GM06990 (cell line): ENCODE measurements around the gene RGL4.
"Not testable (repeated sequence)": the region's sequence is repeated elsewhere in the genome, so short reads cannot be mapped to it uniquely, and the experiment has no call there.

ENCODE experiments used
- DNase-seq: peaks from one replicate; pipeline ENCODE4 v3.0.0-alpha.2; 2011; ENCODE audit not compliant: insufficient read length; ENCODE audit errors: extremely low read depth
- H3K27me3 ChIP-seq: replicated peaks from 2 replicates; pipeline ENCODE4 v1.6.0; 2011; ENCODE audit warnings: low read length; ENCODE audit not compliant: control insufficient read depth, insufficient read depth
- H3K36me3 ChIP-seq: 2 replicates; pipeline ENCODE4 v1.5.1; 2011; ENCODE audit warnings: low read length; ENCODE audit not compliant: control insufficient read depth, insufficient read depth
- H3K4me3 ChIP-seq: replicated peaks from 2 replicates; pipeline ENCODE4 v1.5.1; 2011; ENCODE audit warnings: low read depth, mild to moderate bottlenecking, control low read depth, low read length
- TF ChIP-seq, protein P1 (sequence below): IDR thresholded peaks from 2 replicates; pipeline ENCODE4 v1.5.1; 2011; ENCODE audit warnings: low read length, control low read depth, mild to moderate bottlenecking, inconsistent platforms; ENCODE audit not compliant: insufficient read depth, poor library complexity, severe bottlenecking

The RGL4 gene

DNA sequence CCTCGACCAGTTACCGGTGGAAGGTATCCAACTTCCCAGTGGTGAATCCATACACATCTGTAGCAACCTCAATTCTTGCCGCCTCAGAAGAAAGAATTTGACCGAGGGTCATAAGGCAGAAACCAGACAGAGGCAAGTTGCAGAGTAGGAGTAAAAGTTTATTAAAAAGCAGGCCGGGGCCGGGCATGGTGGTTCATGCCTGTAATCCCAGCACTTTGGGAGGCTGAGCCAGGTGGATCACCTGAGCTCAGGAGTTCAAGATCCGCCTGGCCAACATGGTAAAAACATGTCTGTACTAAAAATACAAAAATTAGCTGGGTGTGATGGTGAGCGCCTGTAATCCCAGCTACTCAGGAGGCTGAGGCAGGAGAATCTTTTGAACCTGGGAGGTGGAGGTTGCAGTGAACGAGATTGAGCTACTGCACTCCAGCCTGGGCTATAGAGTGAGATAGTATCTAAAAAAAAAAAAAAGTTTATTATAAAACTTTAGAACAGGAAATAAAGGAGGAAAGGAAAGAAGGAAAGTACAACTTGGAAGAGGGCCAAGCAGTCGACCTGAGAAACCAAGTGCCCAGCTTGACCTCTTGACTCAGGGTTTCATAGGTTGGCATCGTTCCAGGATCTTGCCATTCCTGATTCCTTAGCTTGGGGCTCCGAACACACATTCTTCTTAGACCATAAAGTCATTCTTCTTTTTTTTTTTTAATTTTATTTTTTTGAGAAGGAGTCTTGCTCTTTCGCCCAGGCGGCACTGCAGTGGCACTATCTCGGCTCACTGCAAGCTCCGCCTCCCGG lies 27.8 kb downstream of the RGL4 start:
- TF ChIP-seq, protein P1, sequence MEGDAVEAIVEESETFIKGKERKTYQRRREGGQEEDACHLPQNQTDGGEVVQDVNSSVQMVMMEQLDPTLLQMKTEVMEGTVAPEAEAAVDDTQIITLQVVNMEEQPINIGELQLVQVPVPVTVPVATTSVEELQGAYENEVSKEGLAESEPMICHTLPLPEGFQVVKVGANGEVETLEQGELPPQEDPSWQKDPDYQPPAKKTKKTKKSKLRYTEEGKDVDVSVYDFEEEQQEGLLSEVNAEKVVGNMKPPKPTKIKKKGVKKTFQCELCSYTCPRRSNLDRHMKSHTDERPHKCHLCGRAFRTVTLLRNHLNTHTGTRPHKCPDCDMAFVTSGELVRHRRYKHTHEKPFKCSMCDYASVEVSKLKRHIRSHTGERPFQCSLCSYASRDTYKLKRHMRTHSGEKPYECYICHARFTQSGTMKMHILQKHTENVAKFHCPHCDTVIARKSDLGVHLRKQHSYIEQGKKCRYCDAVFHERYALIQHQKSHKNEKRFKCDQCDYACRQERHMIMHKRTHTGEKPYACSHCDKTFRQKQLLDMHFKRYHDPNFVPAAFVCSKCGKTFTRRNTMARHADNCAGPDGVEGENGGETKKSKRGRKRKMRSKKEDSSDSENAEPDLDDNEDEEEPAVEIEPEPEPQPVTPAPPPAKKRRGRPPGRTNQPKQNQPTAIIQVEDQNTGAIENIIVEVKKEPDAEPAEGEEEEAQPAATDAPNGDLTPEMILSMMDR: no peak
- no peaks in the 10 kb centered on the region for H3K27me3 ChIP-seq
- no peak for DNase-seq
- H3K4me3 ChIP-seq: no peak overlapping the region
- H3K36me3 ChIP-seq: peaks cover 5% of the 10 kb centered on the region

DNA sequence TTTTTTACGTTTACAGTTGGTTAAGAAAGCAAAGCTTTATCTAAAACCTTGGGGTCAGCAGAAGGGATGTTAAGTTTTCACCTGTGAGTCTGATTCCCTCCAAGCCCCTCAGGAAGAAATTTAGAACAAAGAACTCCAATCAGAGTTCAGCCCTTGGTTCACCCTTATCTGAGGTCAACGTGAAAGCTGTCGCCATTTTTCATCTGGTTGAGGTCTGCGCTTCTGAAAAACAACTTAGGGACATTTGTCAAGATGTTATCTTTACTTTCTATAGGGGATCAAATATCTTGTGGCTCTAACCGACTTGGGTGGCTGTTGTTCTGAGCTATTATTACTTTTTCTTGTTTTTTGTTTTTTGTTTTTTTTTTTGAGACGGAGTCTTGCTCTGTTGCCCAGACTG lies 30.0 kb downstream of the RGL4 start:
- Histone ChIP-seq H3K27me3 (no peaks in the 10 kb centered on the region), H3K36me3 (no peaks in the 10 kb centered on the region), H3K4me3 (no peak overlapping the region)
- no peak for DNase-seq
- TF ChIP-seq, protein P1: no peak

DNA sequence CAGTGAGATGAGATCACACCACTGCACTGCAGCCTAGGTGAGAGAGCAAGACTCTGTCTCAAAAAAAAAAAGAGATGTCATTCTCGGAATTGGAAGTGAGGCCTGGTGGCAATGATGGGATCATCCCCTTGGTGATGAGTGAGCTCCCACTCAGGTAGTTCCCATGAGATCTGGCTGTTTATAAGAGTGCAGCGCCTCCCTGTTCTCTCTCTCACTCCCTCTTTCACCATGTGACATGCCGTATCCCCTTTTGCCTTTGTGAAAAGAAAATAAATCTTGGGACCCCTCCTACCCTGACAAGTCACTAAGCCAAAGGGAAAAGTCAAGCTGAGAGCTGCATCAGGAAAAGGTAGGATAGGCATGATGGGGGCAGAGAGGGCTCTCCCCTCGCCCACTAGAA lies 31.3 kb downstream of the RGL4 start:
- TF ChIP-seq, protein P1: no peak
- H3K27me3 ChIP-seq: no peaks in the 10 kb centered on the region
- H3K4me3 ChIP-seq: no peak overlapping the region
- no peak for DNase-seq
- no peaks in the 10 kb centered on the region for H3K36me3 ChIP-seq

DNA sequence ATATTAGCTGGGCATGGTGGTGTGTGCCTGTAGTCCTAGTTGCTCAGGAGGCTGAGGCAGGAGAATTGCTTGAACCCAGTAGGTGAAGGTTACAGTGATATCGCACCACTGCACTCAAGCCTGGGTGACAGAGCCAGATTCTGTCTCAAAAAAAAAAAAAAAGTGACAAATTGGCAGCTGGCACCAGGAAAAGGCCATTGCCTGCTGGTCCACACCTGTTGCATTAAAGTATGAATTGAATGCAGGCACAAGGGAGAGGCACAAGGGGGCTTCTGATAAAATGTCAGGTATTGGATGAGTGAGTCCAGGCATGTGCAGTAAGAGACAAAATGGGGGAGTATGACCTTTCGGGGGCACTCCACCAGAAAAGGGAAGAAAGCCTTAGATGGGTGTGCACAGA lies 31.9 kb downstream of the RGL4 start:
- no peak for DNase-seq
- H3K27me3 ChIP-seq: no peaks in the 10 kb centered on the region; the same call in 1 of the 2 replicates
- no peak overlapping the region for H3K4me3 ChIP-seq
- TF ChIP-seq, protein P1: no peak
- H3K36me3 ChIP-seq: no peaks in the 10 kb centered on the region

DNA sequence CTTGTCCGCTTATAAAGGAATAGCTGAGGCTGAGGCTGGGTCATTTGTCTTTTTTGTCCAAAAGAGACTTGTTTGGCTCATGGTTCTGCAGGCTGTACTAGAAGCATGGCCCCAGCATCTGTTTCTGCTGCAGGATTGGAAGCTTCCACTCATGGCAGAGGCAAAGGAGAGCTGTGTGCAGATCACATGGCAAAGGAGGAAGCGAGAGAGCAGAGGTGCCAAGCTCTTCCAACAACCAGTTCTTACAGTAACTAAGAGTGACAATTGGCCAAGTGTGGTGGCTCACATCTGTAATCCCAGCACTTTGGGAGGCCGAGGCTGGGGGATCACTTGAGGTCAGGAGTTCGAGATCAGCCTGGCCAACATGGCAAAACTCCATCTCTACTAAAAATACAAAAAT lies 37.3 kb downstream of the RGL4 start:
- not testable (repeated sequence) for H3K27me3 ChIP-seq, H3K36me3 ChIP-seq, DNase-seq, H3K4me3 ChIP-seq

DNA sequence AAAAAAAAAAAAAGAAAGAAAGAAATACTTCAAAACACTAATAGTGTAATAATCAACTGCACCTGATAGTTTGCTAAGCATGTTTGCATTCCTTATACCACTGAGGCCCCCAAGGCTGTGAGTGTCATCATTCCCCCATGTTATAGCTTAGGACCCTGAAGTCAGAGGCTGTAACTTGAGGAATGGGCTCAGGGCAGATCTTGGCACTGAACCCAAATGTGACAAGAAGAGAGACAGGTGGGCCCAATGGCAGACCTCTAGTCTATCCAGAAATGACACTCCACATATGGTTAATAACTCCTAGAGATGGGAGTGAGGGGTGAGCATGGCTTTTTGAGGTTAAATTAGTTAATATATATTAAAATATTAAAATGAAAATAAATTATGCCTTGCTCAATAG lies 46.9 kb downstream of the RGL4 start:
- TF ChIP-seq, protein P1: no peak
- Histone ChIP-seq H3K4me3 (no peak overlapping the region), H3K36me3 (no peaks in the 10 kb centered on the region; the same call in 1 of the 2 replicates), H3K27me3 (no peaks in the 10 kb centered on the region)
- no peak for DNase-seq
